ENCODE results near the gene LEP.
"Not testable (repeated sequence)": the region's sequence is repeated elsewhere in the genome, so short reads cannot be mapped to it uniquely, and the experiment has no call there.

Gene LEP

GRCh38 chr7:128235471-128235870, 5.6 kb upstream of the LEP start:
- DNase-seq (ENCODE audit: insufficient read length, low spot score) = no peak
- no peak for FAIRE-seq
- no peak for TF ChIP-seq CTCF (IDR thresholded peaks at IDR 0.05; ENCODE audit: insufficient read depth, missing control alignments)

- no peak for TF ChIP-seq CTCF (IDR thresholded peaks at IDR 0.05; ENCODE audit: insufficient read depth, missing control alignments)
- no peak for FAIRE-seq
- no peak for DNase-seq (ENCODE audit: insufficient read length, low spot score)
Measured at GRCh38 chr7:128236924-128237586, 4.0 kb upstream of the LEP start.

- not testable (repeated sequence) for DNase-seq (ENCODE audit: insufficient read length, low spot score); FAIRE-seq
Measured at GRCh38 chr7:128239146-128239545, 1.9 kb upstream of the LEP start.

- FAIRE-seq = no peak
- DNase-seq (ENCODE audit: insufficient read length, low spot score) = no peak
- TF ChIP-seq CTCF (IDR thresholded peaks at IDR 0.05; ENCODE audit: insufficient read depth, missing control alignments) = no peak
Measured at GRCh38 chr7:128242661-128243060, 1.6 kb downstream of the LEP start.

- no peak for TF ChIP-seq CTCF (IDR thresholded peaks at IDR 0.05; ENCODE audit: insufficient read depth, missing control alignments)
- DNase-seq (ENCODE audit: insufficient read length, low spot score) (no peak), FAIRE-seq (no peak)
Measured at GRCh38 chr7:128243273-128243672, 2.2 kb downstream of the LEP start.

GRCh38 chr7:128244861-128245260, 3.8 kb downstream of the LEP start:
- no peak for TF ChIP-seq CTCF (IDR thresholded peaks at IDR 0.05; ENCODE audit: insufficient read depth, missing control alignments)
- FAIRE-seq (no peak), DNase-seq (ENCODE audit: insufficient read length, low spot score) (no peak)

GRCh38 chr7:128247108-128247507, 6.0 kb downstream of the LEP start:
- DNase-seq (ENCODE audit: insufficient read length, low spot score) (no peak), FAIRE-seq (no peak)
- no peak for TF ChIP-seq CTCF (IDR thresholded peaks at IDR 0.05; ENCODE audit: insufficient read depth, missing control alignments)

Data from D721Med (cell line).